Spleen (tissue), 11 donors: ENCODE measurements around the gene CIAO2B. TPM values are rescaled to one million over a fixed set of nuclear protein-coding genes. Genes with fewer than 3 reads are reported as not detected.

ENCODE experiments used
- DNase-seq: peaks from one replicate; pipeline ENCODE4 v3.0.0-alpha.2; 2020
- H3K27ac ChIP-seq, 8 donors: fragments of 200-600 bp; sonication (generic) in 7 of 8; 1 replicate in 4 of 8; 2 replicates in 4 of 8; pipeline versions ENCODE4 v1.5.0 to v1.8.0; 2016 to 2021; ENCODE audit warnings: inconsistent platforms in 4 of 8, mild to moderate bottlenecking in 4 of 8, moderate library complexity in 1 of 8
- H3K27me3 ChIP-seq, 7 donors: fragments of 200-600 bp; sonication (generic) in 6 of 7; replicated peaks in 1 of 7; 1 replicate in 4 of 7; 2 replicates in 3 of 7; pipeline versions ENCODE4 v1.5.0 to v1.8.0; 2016 to 2021; ENCODE audit warnings: inconsistent platforms in 3 of 7, mild to moderate bottlenecking in 1 of 7
- H3K36me3 ChIP-seq, 6 donors: fragments of 200-600 bp; sonication (generic) in 5 of 6; 1 replicate in 4 of 6; 2 replicates in 2 of 6; pipeline versions ENCODE4 v1.5.0 to v1.8.0; 2016 to 2021; ENCODE audit warnings: inconsistent platforms in 2 of 6
- H3K4me1 ChIP-seq, 6 donors: fragments of 200-600 bp; sonication (generic) in 5 of 6; 1 replicate in 3 of 6; 2 replicates in 3 of 6; pipeline versions ENCODE4 v1.5.0 to v1.8.0; 2016 to 2021; ENCODE audit warnings: inconsistent platforms in 3 of 6
- H3K4me3 ChIP-seq, 8 donors: fragments of 200-600 bp; sonication (generic) in 7 of 8; 1 replicate in 4 of 8; 2 replicates in 4 of 8; pipeline versions ENCODE4 v1.5.0 to v1.8.0; 2016 to 2021; ENCODE audit warnings: inconsistent platforms in 4 of 8, mild to moderate bottlenecking in 4 of 8, moderate library complexity in 2 of 8
- H3K9me3 ChIP-seq, 8 donors: fragments of 200-600 bp; sonication (generic) in 7 of 8; 1 replicate in 4 of 8; 2 replicates in 4 of 8; pipeline versions ENCODE4 v1.5.0 to v1.8.0; 2016 to 2021; ENCODE audit warnings: inconsistent platforms in 4 of 8
- POLR2A ChIP-seq, 3 donors: fragments of 450-650 bp; IDR thresholded peaks; one replicate each; pipeline ENCODE4 v1.5.1; 2017; ENCODE audit warnings: antibody characterized with exemption in 3 of 3, mild to moderate bottlenecking in 1 of 3
- POLR2AphosphoS5 ChIP-seq, 3 donors: sonication (generic); formaldehyde crosslinking; IDR thresholded peaks; one replicate each; pipeline ENCODE4 v1.5.1; 2017; ENCODE audit warnings: antibody characterized with exemption in 3 of 3
- WGBS, 5 donors: extraction: QIAGEN DNeasy Blood & Tissue Kit in 3 of 5; methylation state at CpG; one replicate each; pipeline versions ENCODE4 v1.1.5 to v1.1.7; 2013 to 2018; 5-methylcytosine and 5-hydroxymethylcytosine counted together
- intact Hi-C: fragments of 100-400 bp; cut with DNase I; formaldehyde crosslinking; loops from one replicate; pipeline ENCODE4 v1.15.0; 2023; ENCODE audit warnings: low total_unique reads
- polyA plus RNA-seq, 3 donors: library from polyadenylated mRNA; stranded (reverse); fragments of 200-250 nt; gene quantifications; one replicate each; pipeline ENCODE4 v1.2.1, GENCODE V29; 2013
- total RNA-seq, 7 donors: library from RNA; depleted of rRNA in 3 of 7; stranded (reverse); fragments of >200 nt in 3 of 7; fragmentation: NEBNext Ultra II Directional in 4 of 7; extraction: Animal tissue kit (Norgen Biotek cat#: 25700) in 4 of 7; gene quantifications; one replicate each; pipeline versions ENCODE4 v1.1.0 to v1.2.1, GENCODE V29; 2016 to 2021
- TF ChIP-seq, protein P1 (sequence below), 11 experiments: fragments of 200-600 bp in 7 of 11; fragments of 450-650 bp in 4 of 11; sonication (generic) in 4 of 11; IDR thresholded peaks in 8 of 11; conservative IDR thresholded peaks in 3 of 11; 1 replicate in 7 of 11; 2 replicates in 4 of 11; pipeline versions ENCODE4 v1.4.0 to v1.8.0; 2016 to 2021; ENCODE audit warnings: antibody characterized with exemption in 11 of 11, inconsistent platforms in 4 of 11, mild to moderate bottlenecking in 1 of 11
- donor health status: healthy with polysubstance abuse.
- donor health status: DM: no; HTN: no; CAD: no; lungs with moderate emphysema.
- donor health status: DM: no; HTN: no; CAD: no.
- donor health status: Bipolar disorder and iron deficiency.
- donor health status: healthy.
- donor health status: DM: no; HTN: no; CAD: no.
- donor health status: DM: yes; HTN: yes; CAD: no.

CIAO2B gene
- total and polyA plus RNA-seq, 10 donors = 46.8 to 168 (median 58.1) TPM

DNA sequence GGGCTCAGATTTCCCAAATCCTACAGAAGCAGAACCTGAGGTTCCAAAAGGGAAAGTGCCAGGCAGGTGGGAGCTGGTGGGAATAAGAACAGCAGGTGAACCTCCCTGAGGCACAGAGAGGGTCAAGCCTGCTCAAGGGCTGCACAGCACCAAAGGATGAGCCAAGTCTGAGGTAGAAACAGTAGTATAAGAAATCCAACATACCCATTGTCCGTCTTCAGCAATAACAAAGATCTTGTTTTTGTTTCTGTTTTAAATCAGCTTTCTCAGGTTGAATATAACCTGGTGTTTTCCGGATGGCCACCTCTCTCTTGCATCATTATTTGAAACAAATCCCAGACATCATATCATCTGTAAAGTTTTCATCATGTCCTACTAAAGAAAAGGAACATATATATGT is 16.2 kb upstream of the CIAO2B start:
- Histone ChIP-seq H3K27me3 (peaks cover 0 to 60% (median 17%) of the 10 kb centered on the region in 7 donors), H3K9me3 (peaks cover 0 to 5% (median 0%) of the 10 kb centered on the region in 8 donors), H3K4me1 (peaks cover 5 to 28% (median 21%) of the 10 kb centered on the region in 6 donors), H3K4me3 (no peak overlapping the region), H3K36me3 (no peaks in the 10 kb centered on the region), H3K27ac (no peak overlapping the region)
- intact Hi-C loops = no loop called here
- no peak for TF ChIP-seq POLR2A (IDR thresholded peaks at IDR 0.05)
- no peak for DNase-seq
- 63 to 72% (median 69%) methylated on average over 2 of the region's 2 CpGs for WGBS, 5 donors

DNA sequence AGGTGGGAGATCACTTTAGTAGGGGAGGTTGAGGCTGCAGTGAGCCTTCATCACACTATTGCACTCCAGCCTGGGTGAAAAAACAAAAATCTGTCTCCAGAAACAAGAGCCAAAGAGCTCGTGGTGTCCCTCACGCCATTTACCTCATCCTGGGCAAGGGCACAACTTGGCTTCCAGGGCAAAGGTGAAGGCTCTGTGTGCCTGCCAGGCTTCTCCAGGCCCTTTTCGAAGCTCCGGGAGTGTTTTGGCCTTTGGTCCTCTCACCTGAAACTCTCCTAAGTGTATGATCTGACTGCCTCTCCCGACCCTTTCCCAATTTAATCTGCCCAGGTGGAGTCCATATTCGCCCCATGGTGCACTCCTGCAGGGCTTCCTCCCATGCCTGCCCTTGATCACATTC is 15.3 kb upstream of the CIAO2B start:
- peaks cover 0 to 5% (median 0%) of the 10 kb centered on the region in 8 donors for H3K9me3 ChIP-seq
- intact Hi-C loops = no loop called here
- WGBS, 5 donors = 68 to 90% (median 73%) methylated on average over 6 of the region's 6 CpGs
- no peak for DNase-seq
- peaks cover 5 to 28% (median 21%) of the 10 kb centered on the region in 6 donors for H3K4me1 ChIP-seq
- peaks cover 0 to 60% (median 17%) of the 10 kb centered on the region in 7 donors for H3K27me3 ChIP-seq
- no peak overlapping the region for H3K4me3 ChIP-seq
- H3K27ac ChIP-seq = no peak overlapping the region
- TF ChIP-seq POLR2AphosphoS5 (IDR thresholded peaks at IDR 0.05) = no peak
- TF ChIP-seq POLR2A (IDR thresholded peaks at IDR 0.05) = no peak
- H3K36me3 ChIP-seq = no peaks in the 10 kb centered on the region

DNA sequence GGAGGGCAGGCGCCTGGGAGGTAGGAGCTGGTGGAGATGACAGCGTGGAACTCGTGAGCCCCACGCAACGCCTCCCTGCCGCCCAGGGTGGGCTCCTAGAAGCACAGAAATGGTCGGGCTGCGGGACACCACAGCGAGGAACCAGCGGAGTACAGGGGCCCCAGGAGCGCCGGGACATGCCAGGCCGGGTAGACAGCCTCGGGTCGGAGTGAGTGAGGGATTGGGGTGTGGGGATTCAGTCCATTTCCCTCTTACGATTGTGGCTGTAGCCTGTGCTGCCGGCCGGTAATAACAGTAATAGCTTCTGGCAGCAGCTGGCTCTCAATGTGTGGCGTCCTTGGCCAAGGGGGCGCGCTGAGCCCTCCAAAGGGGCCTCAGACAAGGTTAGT is 14.6 kb upstream of the CIAO2B start:
- H3K36me3 ChIP-seq = peaks cover 0 to 6% (median 2%) of the 10 kb centered on the region in 6 donors
- H3K4me1 ChIP-seq = peaks cover 5 to 28% (median 21%) of the 10 kb centered on the region in 6 donors
- peaks cover 0 to 59% (median 17%) of the 10 kb centered on the region in 7 donors for H3K27me3 ChIP-seq
- TF ChIP-seq POLR2AphosphoS5 (IDR thresholded peaks at IDR 0.05) (no peak), POLR2A (IDR thresholded peaks at IDR 0.05) (no peak)
- TF ChIP-seq, protein P1, sequence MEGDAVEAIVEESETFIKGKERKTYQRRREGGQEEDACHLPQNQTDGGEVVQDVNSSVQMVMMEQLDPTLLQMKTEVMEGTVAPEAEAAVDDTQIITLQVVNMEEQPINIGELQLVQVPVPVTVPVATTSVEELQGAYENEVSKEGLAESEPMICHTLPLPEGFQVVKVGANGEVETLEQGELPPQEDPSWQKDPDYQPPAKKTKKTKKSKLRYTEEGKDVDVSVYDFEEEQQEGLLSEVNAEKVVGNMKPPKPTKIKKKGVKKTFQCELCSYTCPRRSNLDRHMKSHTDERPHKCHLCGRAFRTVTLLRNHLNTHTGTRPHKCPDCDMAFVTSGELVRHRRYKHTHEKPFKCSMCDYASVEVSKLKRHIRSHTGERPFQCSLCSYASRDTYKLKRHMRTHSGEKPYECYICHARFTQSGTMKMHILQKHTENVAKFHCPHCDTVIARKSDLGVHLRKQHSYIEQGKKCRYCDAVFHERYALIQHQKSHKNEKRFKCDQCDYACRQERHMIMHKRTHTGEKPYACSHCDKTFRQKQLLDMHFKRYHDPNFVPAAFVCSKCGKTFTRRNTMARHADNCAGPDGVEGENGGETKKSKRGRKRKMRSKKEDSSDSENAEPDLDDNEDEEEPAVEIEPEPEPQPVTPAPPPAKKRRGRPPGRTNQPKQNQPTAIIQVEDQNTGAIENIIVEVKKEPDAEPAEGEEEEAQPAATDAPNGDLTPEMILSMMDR (IDR thresholded peaks at IDR 0.05 in 8 of 11, conservative IDR thresholded peaks at IDR 0.05 in 3 of 11) = no peak
- DNase-seq = no peak
- intact Hi-C loops = no loop called here
- 9 to 45% (median 21%) methylated on average over 11 to 21 of the region's 21 CpGs for WGBS, 5 donors
- H3K9me3 ChIP-seq = peaks cover 0 to 5% (median 0%) of the 10 kb centered on the region in 8 donors
- no peak overlapping the region for H3K27ac ChIP-seq
- H3K4me3 ChIP-seq = peak overlapping the region in 6 of 8 donors; percentile 41 to 70 (median 49)

DNA sequence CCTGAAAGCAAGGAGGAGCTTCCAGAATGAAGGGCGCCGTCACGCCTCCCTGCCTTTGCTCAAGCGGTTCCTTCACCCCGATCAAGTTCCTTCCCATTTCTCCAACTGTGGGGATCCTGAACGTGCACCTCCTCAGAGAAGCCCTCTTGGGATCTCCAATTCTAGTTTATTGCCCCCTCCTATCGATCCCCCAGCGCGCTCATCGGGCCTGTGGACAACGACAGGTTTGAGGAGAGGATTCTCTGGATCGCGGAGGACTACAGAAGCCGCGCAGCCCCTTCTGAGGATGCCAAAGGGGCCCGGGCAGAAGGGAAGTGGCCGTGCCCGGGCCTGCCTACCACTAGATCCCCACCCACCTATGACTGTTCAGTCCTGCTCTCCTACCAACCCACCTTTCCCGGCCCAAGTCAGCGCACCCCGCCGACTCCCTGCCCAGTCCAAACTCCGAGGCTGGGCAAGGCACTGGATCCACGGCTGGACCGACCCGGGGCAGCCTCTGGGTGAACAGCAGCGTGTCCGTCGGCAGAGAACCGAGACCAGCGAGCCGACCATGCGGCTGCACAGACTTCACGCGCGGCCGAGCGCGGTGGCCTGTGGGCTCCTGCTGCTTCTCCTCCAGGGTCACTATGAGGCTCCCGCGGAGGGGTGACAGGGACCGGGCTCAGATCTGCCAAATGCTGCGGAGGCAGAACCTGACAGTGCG is 14.1 kb upstream of the CIAO2B start:
- 0 to 8% (median 4%) methylated on average over 18 to 44 of the region's 44 CpGs for WGBS, 5 donors
- intact Hi-C loops = no loop called here

More for the DNA sequence above, 14.1 kb upstream of the CIAO2B start:
- no peak for DNase-seq
- Histone ChIP-seq H3K4me3 (peak overlapping the region; percentile 33 to 70 (median 46)), H3K27me3 (peaks cover 0 to 53% (median 17%) of the 10 kb centered on the region in 7 donors), H3K4me1 (peaks cover 5 to 28% (median 21%) of the 10 kb centered on the region in 6 donors), H3K36me3 (peaks cover 0 to 12% (median 8%) of the 10 kb centered on the region in 6 donors), H3K27ac (no peak overlapping the region), H3K9me3 (peaks cover 0 to 5% (median 0%) of the 10 kb centered on the region in 8 donors)
- TF ChIP-seq, protein P1 (IDR thresholded peaks at IDR 0.05 in 8 of 11, conservative IDR thresholded peaks at IDR 0.05 in 3 of 11) = no peak
- TF ChIP-seq POLR2AphosphoS5 (IDR thresholded peaks at IDR 0.05) (peak in 1 of 3 donors; percentile 6), POLR2A (IDR thresholded peaks at IDR 0.05) (no peak)
